Ovary (tissue), 9 donors: Measurements from ENCODE around the gene CDC42BPA. TPM values are rescaled to one million over a fixed set of nuclear protein-coding genes. Genes with fewer than 3 reads are reported as not detected.
"Not testable (repeated sequence)": the region's sequence is repeated elsewhere in the genome, so short reads cannot be mapped to it uniquely, and the experiment has no call there.

Experiments used
- DNase-seq, 5 donors: peaks; one replicate each; pipeline ENCODE4 v3.0.0-alpha.2; 2019 to 2020
- H3K27ac ChIP-seq, 2 donors: fragments of 200-600 bp; one replicate each; pipeline versions ENCODE4 v1.5.1 to v1.8.0; 2019 to 2022
- H3K27me3 ChIP-seq: fragments of 200-600 bp; one replicate; pipeline ENCODE4 v1.8.0; 2022
- H3K36me3 ChIP-seq: fragments of 200-600 bp; sonication (generic); one replicate; pipeline ENCODE4 v1.5.1; 2019
- H3K4me1 ChIP-seq: one replicate; pipeline ENCODE4 v1.8.1; 2013; ENCODE audit warnings: mild to moderate bottlenecking, moderate library complexity; ENCODE audit not compliant: insufficient read depth
- H3K4me3 ChIP-seq: fragments of 200-600 bp; sonication (generic); one replicate; pipeline ENCODE4 v1.5.1; 2017
- H3K9me3 ChIP-seq, 2 donors: fragments of 200-600 bp in 1 of 2; sonication (generic) in 1 of 2; one replicate each; pipeline versions ENCODE4 v1.5.1 to v1.8.1; 2013 to 2019; ENCODE audit warnings: mild to moderate bottlenecking in 1 of 2, moderate library complexity in 1 of 2
- CTCF ChIP-seq, 3 donors: fragments of 450-650 bp in 2 of 3; fragments of 200-600 bp in 1 of 3; IDR thresholded peaks; one replicate each; pipeline versions ENCODE4 v1.5.1 to v1.8.0; 2016 to 2022; ENCODE audit warnings: antibody characterized with exemption in 3 of 3, mild to moderate bottlenecking in 1 of 3
- EP300 ChIP-seq: sonication (generic); formaldehyde crosslinking; IDR thresholded peaks from one replicate; pipeline ENCODE4 v1.6.1; 2017; ENCODE audit warnings: antibody characterized with exemption
- POLR2A ChIP-seq: fragments of 450-650 bp; IDR thresholded peaks from one replicate; pipeline ENCODE4 v1.6.1; 2017; ENCODE audit warnings: antibody characterized with exemption, mild to moderate bottlenecking, moderate library complexity
- whole genome bisulfite sequencing, 3 donors: extraction: QIAGEN DNeasy Blood & Tissue Kit in 1 of 3; methylation state at CpG; one replicate each; pipeline versions ENCODE4 v1.1.5 to v1.1.7; 2013 to 2017; 5-methylcytosine and 5-hydroxymethylcytosine counted together
- intact Hi-C, 4 donors: fragments of 100-400 bp; cut with DNase I; formaldehyde crosslinking; loops; one replicate each; pipeline versions ENCODE4 v1.11.0 to v1.15.1; 2022 to 2023
- polyA plus RNA-seq, 2 donors: library from polyadenylated mRNA; stranded (reverse); fragments of 200-250 nt in 1 of 2; fragments of 350-450 nt in 1 of 2; fragmentation: Illumina TruSeq in 1 of 2; extraction: RNeasy Lipid Tissue Mini Kit (QIAGEN cat#74804) in 1 of 2; gene quantifications; one replicate each; pipeline ENCODE4 v1.2.3, GENCODE V29; 2013 to 2014
- total RNA-seq, 7 donors: library from RNA; depleted of rRNA in 2 of 7; stranded (reverse); fragments of >200 nt in 2 of 7; fragmentation: NEBNext Ultra II Directional in 3 of 7; extraction: Animal tissue kit (Norgen Biotek cat#: 25700) in 3 of 7; gene quantifications; one replicate each; pipeline versions ENCODE4 v1.1.0 to v1.2.4, GENCODE V29; 2016 to 2023
- donor health status: DM: no; HTN: no; CAD: no; lungs with moderate emphysema.
- donor health status: DM: no; HTN: no; CAD: no.
- donor health status: Bipolar disorder and iron deficiency.
- donor health status: DM: yes; HTN: yes; CAD: no.
- donor health status: DM: no; HTN: no; CAD: no.
- donor health status: DM: yes; HTN: yes; CAD: no.

Gene CDC42BPA
- total and polyA plus RNA-seq, 9 donors = 11.1 to 56.2 (median 40.2) TPM

DNA sequence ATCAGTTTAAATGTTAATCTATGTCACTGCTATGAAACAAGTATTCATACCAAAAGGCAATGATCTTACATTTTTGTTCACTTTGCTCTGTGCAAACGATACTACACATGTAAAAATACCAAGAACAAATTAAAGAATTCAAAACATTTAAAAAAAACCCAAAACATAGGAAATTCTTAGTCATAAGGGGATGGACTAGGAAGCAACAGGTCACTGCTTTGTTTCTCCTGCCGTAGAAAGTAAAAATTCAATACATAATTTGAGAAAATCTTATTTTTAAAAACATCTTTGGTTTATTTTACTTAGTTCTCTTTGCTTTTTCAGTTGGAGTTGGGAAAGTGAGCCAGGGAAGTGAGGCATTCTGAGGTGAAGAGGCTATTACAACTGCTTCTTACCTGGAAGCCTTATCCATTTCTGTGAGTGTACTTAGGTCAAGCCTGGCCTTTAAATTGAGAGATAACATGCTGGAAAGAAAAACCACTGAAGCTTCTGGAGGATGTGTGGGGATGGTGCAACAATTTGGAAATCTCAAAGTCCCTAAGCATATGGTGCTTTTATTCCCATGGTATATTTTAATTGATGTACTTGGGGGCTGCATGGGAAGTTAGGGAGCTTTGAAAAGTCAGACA is 183.5 kb downstream of the CDC42BPA start:
- Histone ChIP-seq H3K4me3 (no peak overlapping the region), H3K4me1 (peaks cover 4% of the 10 kb centered on the region), H3K9me3 (no peaks in the 10 kb centered on the region), H3K27me3 (no peaks in the 10 kb centered on the region), H3K27ac (no peak overlapping the region), H3K36me3 (no peaks in the 10 kb centered on the region)
- DNase-seq = no peak
- intact Hi-C loops = no loop called here
- 6 to 21% (median 6%) methylated on average over 2 of the region's 2 CpGs for WGBS, 3 donors
- TF ChIP-seq EP300 = no peak

- H3K9me3 ChIP-seq, H3K4me3 ChIP-seq, H3K27ac ChIP-seq, H3K4me1 ChIP-seq, DNase-seq, H3K36me3 ChIP-seq, H3K27me3 ChIP-seq, intact Hi-C loops: not testable (repeated sequence)
- WGBS, 3 donors = 95 to 96% (median 96%) methylated on average over 19 to 32 of the region's 32 CpGs
Measured at GRCh38 chr1:227132695-227133094, 185.6 kb downstream of the CDC42BPA start.

GRCh38 chr1:227131193-227131592 is 187.1 kb downstream of the CDC42BPA start:
- H3K9me3 ChIP-seq = no peaks in the 10 kb centered on the region
- no peak overlapping the region for H3K27ac ChIP-seq
- no peaks in the 10 kb centered on the region for H3K27me3 ChIP-seq
- TF ChIP-seq CTCF (IDR thresholded peaks at IDR 0.05) = peak in 1 of 3 donors; percentile 17
- TF ChIP-seq POLR2A = no peak
- H3K4me1 ChIP-seq = peaks cover 4% of the 10 kb centered on the region
- no peaks in the 10 kb centered on the region for H3K36me3 ChIP-seq
- 86 to 91% (median 87%) methylated on average over 3 of the region's 3 CpGs for WGBS, 3 donors
- no peak overlapping the region for H3K4me3 ChIP-seq
- intact Hi-C loops = no loop called here
- DNase-seq = no peak

GRCh38 chr1:227127891-227128290 is 190.4 kb downstream of the CDC42BPA start:
- H3K4me3 ChIP-seq = no peak overlapping the region
- no peaks in the 10 kb centered on the region for H3K36me3 ChIP-seq
- no peaks in the 10 kb centered on the region for H3K27me3 ChIP-seq
- H3K4me1 ChIP-seq = no peaks in the 10 kb centered on the region
- no peak overlapping the region for H3K27ac ChIP-seq
- WGBS, 3 donors = 94 to 98% (median 97%) methylated on average over 3 of the region's 3 CpGs
- TF ChIP-seq EP300 = no peak
- TF ChIP-seq CTCF (IDR thresholded peaks at IDR 0.05) = no peak
- TF ChIP-seq POLR2A = no peak
- intact Hi-C loops = no loop called here
- no peaks in the 10 kb centered on the region for H3K9me3 ChIP-seq
- DNase-seq = no peak

GRCh38 chr1:227125929-227126545 is 192.3 kb downstream of the CDC42BPA start:
- Histone ChIP-seq H3K9me3 (no peaks in the 10 kb centered on the region), H3K4me3 (no peak overlapping the region), H3K27ac (no peak overlapping the region), H3K27me3 (no peaks in the 10 kb centered on the region), H3K36me3 (no peaks in the 10 kb centered on the region), H3K4me1 (no peaks in the 10 kb centered on the region)
- TF ChIP-seq EP300 (no peak), CTCF (IDR thresholded peaks at IDR 0.05) (no peak), POLR2A (no peak)
- 71 to 78% (median 76%) methylated on average over 3 of the region's 3 CpGs for WGBS, 3 donors
- intact Hi-C loops = no loop called here
- DNase-seq = no peak
